Epithelial cell of proximal tubule (primary cell): ENCODE measurements around the gene TNIP1. TPM values are rescaled to one million over a fixed set of nuclear protein-coding genes. Genes with fewer than 3 reads are reported as not detected.

Source experiments
- DNase-seq: peaks from one replicate; pipeline ENCODE4 v3.0.0-alpha.2; 2011; ENCODE audit warnings: low read depth
- H3K4me3 ChIP-seq: 2 replicates; pipeline ENCODE4 v1.5.1; 2011; ENCODE audit warnings: low read depth, mild to moderate bottlenecking, low read length
- CTCF ChIP-seq: conservative IDR thresholded peaks from 2 replicates; pipeline ENCODE4 v1.5.1; 2012; ENCODE audit warnings: low read depth, mild to moderate bottlenecking, low read length
- total RNA-seq: library from RNA; depleted of rRNA; stranded (reverse); fragments of >200 nt; gene quantifications from 2 replicates; pipeline ENCODE4 v1.2.3, GENCODE V29; 2015

The TNIP1 gene
- total RNA-seq, 1 donor from 2014 or later = 255 TPM

GRCh38 chr5:151106043-151106442 is 25.2 kb upstream of the TNIP1 start:
- H3K4me3 ChIP-seq = no peak overlapping the region
- DNase-seq = no peak
- TF ChIP-seq CTCF = no peak

GRCh38 chr5:151105561-151105960 is 24.7 kb upstream of the TNIP1 start:
- no peak for DNase-seq
- no peak for TF ChIP-seq CTCF
- no peak overlapping the region for H3K4me3 ChIP-seq

- DNase-seq = no peak
- H3K4me3 ChIP-seq = no peak overlapping the region
- TF ChIP-seq CTCF = no peak
Measured at GRCh38 chr5:151104795-151105194, 24.0 kb upstream of the TNIP1 start.

GRCh38 chr5:151101746-151102145 is 20.9 kb upstream of the TNIP1 start:
- TF ChIP-seq CTCF = no peak

GRCh38 chr5:151101151-151101550 is 20.3 kb upstream of the TNIP1 start:
- DNase-seq = no peak
- H3K4me3 ChIP-seq = no peak overlapping the region
- TF ChIP-seq CTCF = no peak

More at GRCh38 chr5:151101746-151102145, 20.9 kb upstream of the TNIP1 start:
- H3K4me3 ChIP-seq = no peak overlapping the region
- DNase-seq = no peak

GRCh38 chr5:151100681-151101080 is 19.8 kb upstream of the TNIP1 start:
- no peak for TF ChIP-seq CTCF
- DNase-seq = no peak
- no peak overlapping the region for H3K4me3 ChIP-seq

- H3K4me3 ChIP-seq = no peak overlapping the region
- no peak for TF ChIP-seq CTCF
- no peak for DNase-seq
Measured at GRCh38 chr5:151098768-151099121, 17.9 kb upstream of the TNIP1 start.
